Kidney tubule cell (primary cell): ENCODE measurements around the gene BNIP2.

Experiments used
- DNase-seq: peaks from one replicate; pipeline ENCODE4 v3.0.0-alpha.2; 2018; ENCODE audit warnings: low spot score

The BNIP2 gene

GRCh38 chr15:59632714-59633113 lies 56.4 kb downstream of the BNIP2 start:
- DNase-seq, result no peak

GRCh38 chr15:59622289-59622688 lies 66.8 kb downstream of the BNIP2 start:
- peak; percentile 62 for DNase-seq

- no peak for DNase-seq
These were observed 70.7 kb downstream of the BNIP2 start for GRCh38 chr15:59618406-59618805.

- peak; percentile 93 for DNase-seq
These were observed 72.7 kb downstream of the BNIP2 start for GRCh38 chr15:59616379-59616778.

GRCh38 chr15:59615661-59616060 lies 73.5 kb downstream of the BNIP2 start:
- DNase-seq, result no peak

GRCh38 chr15:59614153-59614552 lies 75.0 kb downstream of the BNIP2 start:
- DNase-seq, result no peak

GRCh38 chr15:59611276-59612260 lies 77.6 kb downstream of the BNIP2 start, which contains the start of gene GCNT3:
GCNT3 (plus strand) TSS chr15:59611783; CDS start chr15:59618239, 6,456 bp downstream.
- DNase-seq, result peak; percentile 96

- no peak for DNase-seq
These were observed 79.1 kb downstream of the BNIP2 start for GRCh38 chr15:59609730-59610712.
